IMR-90 (cell line): Measurements from ENCODE around the gene APMAP. TPM values are rescaled to one million over a fixed set of nuclear protein-coding genes. Genes with fewer than 3 reads are reported as not detected.

Source experiments
- ATAC-seq: fragments of 200-7000 bp; cut with Tn5 transposase; 2 replicates; pipeline ENCODE4 v1.9.1; 2020; ENCODE audit warnings: low read depth, mild to moderate bottlenecking, moderate library complexity
- BruUV-seq: library from RNA; stranded (reverse); fragments of 400-500 nt; replicated peaks from 2 replicates; lab custom pipeline; 2021; lab: Mats Ljungman, UMichigan
- CTCF ChIA-PET: fragments of 300-600 bp; formaldehyde crosslinking; extraction: SDS; loops from one replicate; lab custom pipeline; 2021; ENCODE audit warnings: antibody characterized with exemption; lab: Yijun Ruan, JAX
- POLR2A ChIA-PET: fragments of 300-600 bp; sonication (Branson Sonifier 250); formaldehyde crosslinking; loops from one replicate; lab custom pipeline; 2022; ENCODE audit warnings: antibody characterized with exemption; ENCODE audit not compliant: unreplicated experiment; lab: Charles Lee
- DNase-seq: peaks from one replicate; pipeline ENCODE4 v3.0.0; 2013
- H2AFZ ChIP-seq: replicated peaks from 2 replicates; pipeline ENCODE3; 2013; ENCODE audit warnings: low read length, mild to moderate bottlenecking; ENCODE audit not compliant: poor library complexity
- H2AK5ac ChIP-seq: 2 replicates; pipeline ENCODE4 v1.6.1; 2013; ENCODE audit warnings: low read depth, low read length, inconsistent platforms
- H2AK9ac ChIP-seq: replicated peaks from 2 replicates; pipeline ENCODE3; 2013; ENCODE audit warnings: mild to moderate bottlenecking, low read depth, low read length, moderate library complexity; ENCODE audit not compliant: poor library complexity
- H2BK120ac ChIP-seq: 2 replicates; pipeline ENCODE4 v1.6.1; 2013; ENCODE audit warnings: low read depth, low read length, inconsistent platforms
- H2BK15ac ChIP-seq: 3 replicates; pipeline ENCODE4 v1.6.1; 2013; ENCODE audit warnings: low read depth, low read length, inconsistent platforms
- H2BK20ac ChIP-seq: 2 replicates; pipeline ENCODE4 v1.6.1; 2013; ENCODE audit warnings: low read depth, mild to moderate bottlenecking, inconsistent platforms, low read length, moderate library complexity
- H2BK5ac ChIP-seq: 2 replicates; pipeline ENCODE4 v1.6.1; 2013; ENCODE audit warnings: mild to moderate bottlenecking, low read depth, low read length, inconsistent platforms; ENCODE audit not compliant: poor library complexity, severe bottlenecking
- H3K14ac ChIP-seq: replicated peaks from 2 replicates; pipeline ENCODE4 v1.6.1; 2013; ENCODE audit warnings: low read depth, low read length, inconsistent platforms
- H3K18ac ChIP-seq: 2 replicates; pipeline ENCODE4 v1.6.1; 2013; ENCODE audit warnings: low read depth, low read length, control low read depth
- H3K23ac ChIP-seq: 2 replicates; pipeline ENCODE4 v1.6.1; 2013; ENCODE audit warnings: low read depth, low read length, inconsistent platforms
- H3K27ac ChIP-seq: 2 replicates; pipeline ENCODE4 v1.5.1; 2013; ENCODE audit warnings: mild to moderate bottlenecking, control low read depth, low read length; ENCODE audit not compliant: insufficient read depth
- H3K27me3 ChIP-seq: 2 replicates; pipeline ENCODE4 v1.6.1; 2013; ENCODE audit warnings: low read length; ENCODE audit not compliant: control insufficient read depth, insufficient read depth
- H3K36me3 ChIP-seq: 2 replicates; pipeline ENCODE4 v1.6.1; 2013; ENCODE audit warnings: low read length, mixed read lengths; ENCODE audit not compliant: control insufficient read depth, insufficient read depth
- H3K4ac ChIP-seq: 2 replicates; pipeline ENCODE4 v1.6.1; 2013; ENCODE audit warnings: low read depth, low read length, inconsistent platforms
- H3K4me1 ChIP-seq: 2 replicates; pipeline ENCODE4 v1.6.1; 2013; ENCODE audit warnings: low read length, mixed read lengths; ENCODE audit not compliant: control insufficient read depth, insufficient read depth
- H3K4me2 ChIP-seq: 2 replicates; pipeline ENCODE4 v1.6.1; 2013; ENCODE audit warnings: low read depth, mild to moderate bottlenecking, control low read depth, low read length, moderate library complexity
- H3K4me3 ChIP-seq: 2 replicates; pipeline ENCODE4 v1.5.1; 2013; ENCODE audit warnings: low read depth, mild to moderate bottlenecking, control low read depth, low read length, moderate library complexity; ENCODE audit not compliant: insufficient read depth
- H3K56ac ChIP-seq: 2 replicates; pipeline ENCODE4 v1.6.1; 2013; ENCODE audit warnings: low read length, inconsistent platforms; ENCODE audit not compliant: insufficient read depth; ENCODE audit errors: extremely low read depth
- H3K79me1 ChIP-seq, 2 experiments: 2 replicates each; pipeline ENCODE4 v1.6.1; 2013; ENCODE audit warnings: low read length in 2 of 2, inconsistent platforms in 1 of 2, low read depth in 1 of 2
- H3K9ac ChIP-seq: 2 replicates; pipeline ENCODE4 v1.6.1; 2013; ENCODE audit warnings: low read depth, low read length, control low read depth
- H3K9me1 ChIP-seq: 2 replicates; pipeline ENCODE4 v1.6.1; 2013; ENCODE audit warnings: low read length, inconsistent platforms; ENCODE audit not compliant: insufficient read depth
- H3K9me3 ChIP-seq: 2 replicates; pipeline ENCODE4 v1.6.1; 2013; ENCODE audit warnings: low read length; ENCODE audit not compliant: control insufficient read depth, insufficient read depth
- H4K20me1 ChIP-seq: 2 replicates; pipeline ENCODE4 v1.6.1; 2013; ENCODE audit warnings: low read length, inconsistent platforms; ENCODE audit not compliant: insufficient read depth
- H4K5ac ChIP-seq: 2 replicates; pipeline ENCODE4 v1.6.1; 2013; ENCODE audit warnings: mild to moderate bottlenecking, low read depth, low read length, control low read depth
- H4K8ac ChIP-seq, 2 experiments: 2 replicates each; pipeline ENCODE4 v1.6.1; 2013; ENCODE audit warnings: low read depth in 2 of 2, low read length in 2 of 2, control low read depth in 1 of 2, inconsistent platforms in 1 of 2
- H4K91ac ChIP-seq: 2 replicates; pipeline ENCODE4 v1.6.1; 2013; ENCODE audit warnings: low read depth, low read length, inconsistent platforms; ENCODE audit not compliant: insufficient read depth
- BHLHE40 ChIP-seq: fragments of 150-350 bp; IDR thresholded peaks from 2 replicates; pipeline ENCODE4 v1.6.1; 2016; ENCODE audit warnings: mild to moderate bottlenecking, low read depth, low read length
- CEBPB ChIP-seq: IDR thresholded peaks from 2 replicates; pipeline ENCODE4 v1.6.1; 2012; ENCODE audit warnings: low read depth, low read length, improper control_type of control experiment
- ELK1 ChIP-seq: fragments of 150-350 bp; IDR thresholded peaks from 2 replicates; pipeline ENCODE4 v1.6.1; 2016; ENCODE audit warnings: low read depth, mild to moderate bottlenecking, low read length, moderate library complexity, borderline replicate concordance
- POLR2A ChIP-seq: IDR thresholded peaks from 2 replicates; pipeline ENCODE4 v1.6.1; 2012; ENCODE audit warnings: mild to moderate bottlenecking, low read depth, low read length
- RCOR1 ChIP-seq: IDR thresholded peaks from 2 replicates; pipeline ENCODE4 v1.6.1; 2012; ENCODE audit warnings: mild to moderate bottlenecking, low read length, improper control_type of control experiment; ENCODE audit not compliant: insufficient replicate concordance
- RFX5 ChIP-seq: IDR thresholded peaks from 2 replicates; pipeline ENCODE4 v1.8.0; 2012; ENCODE audit warnings: low read depth, mild to moderate bottlenecking, low read length, moderate library complexity
- SMC3 ChIP-seq: fragments of 150-350 bp; IDR thresholded peaks from 2 replicates; pipeline ENCODE4 v1.6.1; 2016; ENCODE audit warnings: low read depth, mild to moderate bottlenecking, antibody characterized with exemption, low read length, moderate library complexity
- WGBS, 2 experiments: methylation state at CpG; one replicate each; pipeline versions ENCODE4 v1.1.5 to v1.1.7; 2013; ENCODE audit warnings: missing lambda C conversion rate in 2 of 2; ENCODE audit not compliant: insufficient read length in 1 of 2; ENCODE audit errors: extremely low coverage in 2 of 2; 5-methylcytosine and 5-hydroxymethylcytosine counted together
- dilution Hi-C: fragments of 300-500 bp; cut with HindIII; formaldehyde crosslinking; loops from one replicate; pipeline ENCODE4 v1.14.3; 2018; ENCODE audit warnings: low sequenced_read_pairs; ENCODE audit not compliant: unreplicated experiment
- in situ Hi-C: fragments of 300-500 bp; cut with MboI; formaldehyde crosslinking; loops from 3 replicates; pipeline ENCODE4 v1.14.3; 2019; ENCODE audit warnings: low sequenced_read_pairs, inconsistent platforms, mixed read lengths
- intact Hi-C: fragments of 100-400 bp; cut with micrococcal nuclease; formaldehyde crosslinking; loops from 2 replicates; pipeline ENCODE4 v1.10.0; 2022
- polyA plus RNA-seq, 3 experiments: library from polyadenylated mRNA; depleted of rRNA; stranded (reverse); fragments of >200 nt; gene quantifications; 2 replicates each; pipeline ENCODE4 v1.2.3, GENCODE V29; 2012; ENCODE audit warnings: low replicate concordance in 1 of 3
- total RNA-seq: library from RNA; depleted of rRNA; stranded (reverse); fragments of >200 nt; gene quantifications from 2 replicates; pipeline ENCODE4 v1.2.3, GENCODE V29; 2012

The APMAP gene
- total and polyA plus RNA-seq, 2 of the 4 experiments (the other 2 are of a cell fraction), result 67.2 to 88.8 TPM

- no peak overlapping the region for H3K4me2 ChIP-seq
- H3K27ac ChIP-seq, result no peak overlapping the region
- no peak overlapping the region for H2BK15ac ChIP-seq
- no peak overlapping the region for H2BK120ac ChIP-seq
- CTCF ChIA-PET, result no interaction called here
- no peak overlapping the region for H3K9ac ChIP-seq
- 0 out of 2 replicates have a peak, but pooled peaks cover 4% of the 10 kb centered on the region for H3K9me1 ChIP-seq
- no peak overlapping the region for H3K56ac ChIP-seq
- POLR2A ChIA-PET, result no interaction called here
- H4K8ac ChIP-seq, result no peak overlapping the region
- H3K9me3 ChIP-seq, result no peaks in the 10 kb centered on the region
- no peak overlapping the region for H2AK9ac ChIP-seq
- TF ChIP-seq RFX5 (no peak), SMC3 (no peak), ELK1 (no peak), BHLHE40 (no peak), POLR2A (no peak), RCOR1 (no peak), CEBPB (no peak)
- no peak overlapping the region for H2BK5ac ChIP-seq
- peaks cover 2% of the 10 kb centered on the region; the same call in 1 of the 2 replicates for H3K27me3 ChIP-seq
- H3K36me3 ChIP-seq, result no peaks in the 10 kb centered on the region
- H2AK5ac ChIP-seq, result no peak overlapping the region
- no peak overlapping the region for H3K23ac ChIP-seq
- ATAC-seq (no peak; the same call in 1 of the 2 replicates), DNase-seq (no peak)
- no peaks in the 10 kb centered on the region for H3K4me1 ChIP-seq
- no peaks in the 10 kb centered on the region for H3K79me1 ChIP-seq
- H3K4ac ChIP-seq, result no peak overlapping the region
- no peak overlapping the region for H2BK20ac ChIP-seq
- BruUV-seq, result no TSS peak
- in situ Hi-C loops (no loop called here), dilution Hi-C loops (no loop called here), intact Hi-C loops (no loop called here)
- H4K91ac ChIP-seq, result no peak overlapping the region
- no peaks in the 10 kb centered on the region; the same call in 1 of the 2 replicates for H4K20me1 ChIP-seq
- 83% methylated on average over 4 of the region's 12 CpGs; no CpG with 5 or more reads in 1 of the 2 experiments for WGBS, 2 experiments
- H3K18ac ChIP-seq, result no peak overlapping the region
- no peak overlapping the region for H2AFZ ChIP-seq
- H4K5ac ChIP-seq, result no peak overlapping the region
- no peak overlapping the region for H3K14ac ChIP-seq
- no peak overlapping the region for H3K4me3 ChIP-seq
Observed at GRCh38 chr20:24952376-24953208, 40.0 kb downstream of the APMAP start.
